ENCODE data around the gene CHRDL2.
A peak's percentile ranks its signal among the peaks of the same experiment; 100 is the strongest.

CHRDL2 gene

DNA sequence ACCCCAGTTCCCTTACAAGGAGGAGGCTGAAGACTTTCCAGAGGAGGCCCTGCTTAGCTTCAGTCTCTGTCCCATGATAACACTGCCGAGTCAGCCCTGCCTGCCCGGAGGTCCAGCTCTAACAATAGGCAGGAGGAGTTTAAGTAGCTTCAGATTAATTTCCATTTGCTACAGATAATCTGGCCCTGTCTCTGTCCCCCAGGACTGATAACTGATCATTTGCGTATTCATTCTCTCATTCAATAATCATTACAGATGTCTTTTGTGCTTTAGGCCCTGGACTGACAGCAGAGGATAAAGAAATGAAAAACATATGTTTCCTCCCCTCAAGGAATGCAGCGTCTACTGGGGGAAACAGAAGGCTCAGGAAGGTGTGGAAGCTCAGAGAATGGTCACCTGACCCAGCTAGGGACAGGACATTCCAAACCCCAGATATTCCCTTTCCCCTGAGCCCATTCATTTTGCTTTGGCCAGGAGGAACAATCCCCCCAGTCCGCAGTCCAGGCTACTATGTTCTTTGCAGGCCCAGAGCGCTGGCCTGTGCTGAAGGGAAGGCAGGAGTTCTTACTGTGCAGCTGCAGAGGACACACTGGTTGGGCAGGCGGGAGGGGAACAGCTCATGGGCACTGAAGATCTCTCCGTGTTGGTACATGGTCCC lies 20.8 kb downstream of the CHRDL2 start:
- DNase-seq = no peak

- DNase-seq = no peak
Measured at GRCh38 chr11:74709175-74709574, 22.1 kb downstream of the CHRDL2 start.

- no peak for DNase-seq
Measured at GRCh38 chr11:74707602-74708510, 23.4 kb downstream of the CHRDL2 start.

- no peak for DNase-seq
Measured at GRCh38 chr11:74707182-74707581, 24.0 kb downstream of the CHRDL2 start.

GRCh38 chr11:74703211-74703610 lies 28.0 kb downstream of the CHRDL2 start:
- no peak for DNase-seq

- peak; percentile 37 for DNase-seq
Measured at GRCh38 chr11:74702383-74703007, 28.7 kb downstream of the CHRDL2 start.

DNA sequence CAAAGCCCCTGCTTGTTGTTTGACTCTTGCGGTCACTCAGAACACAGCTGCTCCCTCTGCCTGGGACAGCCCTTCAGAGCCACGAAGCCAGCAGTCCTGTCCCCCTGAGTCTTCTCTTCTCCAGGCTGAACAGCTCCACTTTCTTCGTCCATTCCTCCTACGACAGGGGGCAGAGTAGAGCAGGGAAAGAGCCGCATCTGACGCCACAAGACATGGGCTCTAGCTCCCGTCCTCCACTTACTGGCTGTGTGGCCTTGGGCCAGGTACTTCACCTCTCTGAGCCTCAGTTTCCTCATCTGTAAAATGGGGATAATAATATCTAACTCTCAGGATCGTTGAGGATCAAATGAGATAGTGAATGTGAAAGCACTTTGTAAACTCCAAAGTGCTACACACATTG lies 29.9 kb downstream of the CHRDL2 start:
- DNase-seq = no peak

GRCh38 chr11:74699615-74700396 lies 31.4 kb downstream of the CHRDL2 start:
- DNase-seq = no peak

GRCh38 chr11:74697722-74698121 lies 33.5 kb downstream of the CHRDL2 start:
- DNase-seq = no peak

DNA sequence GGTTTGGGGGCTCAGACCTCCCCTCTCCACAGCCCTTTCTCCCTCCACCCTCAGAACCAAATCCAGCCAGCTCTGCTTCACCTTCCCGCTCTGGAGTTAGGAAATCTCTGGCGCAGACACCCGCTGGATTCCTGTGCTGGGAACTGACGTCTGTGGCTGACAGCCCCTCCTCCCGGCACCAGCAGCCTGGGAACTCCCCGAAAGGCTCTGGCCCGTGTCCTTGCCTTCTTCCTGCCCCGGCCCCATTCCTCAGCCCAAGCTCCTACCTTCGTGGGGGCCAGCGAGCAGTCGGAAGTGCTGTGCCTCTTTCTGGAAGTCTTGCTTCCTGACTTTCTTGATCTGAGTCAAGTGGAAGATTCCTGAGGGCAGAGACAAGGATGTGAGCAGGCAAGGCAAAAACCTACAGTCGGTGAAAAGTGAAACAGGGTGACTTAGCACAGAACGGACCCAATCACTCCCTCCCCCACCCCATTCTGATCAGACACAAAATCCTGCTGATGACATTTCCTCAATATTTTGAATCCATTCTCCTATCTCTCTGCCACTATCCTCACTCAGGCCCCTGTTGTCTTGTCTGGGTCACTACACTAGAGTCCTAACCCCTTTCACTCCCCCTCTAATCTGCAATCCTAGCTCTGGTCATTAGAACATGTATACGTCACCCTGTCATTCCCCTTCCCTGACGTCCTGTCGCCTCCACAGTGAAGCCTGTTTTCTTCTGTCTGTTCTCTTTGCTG lies 34.1 kb downstream of the CHRDL2 start:
- DNase-seq = no peak

- DNase-seq = no peak
Measured at GRCh38 chr11:74696500-74696899, 34.7 kb downstream of the CHRDL2 start.

DNA sequence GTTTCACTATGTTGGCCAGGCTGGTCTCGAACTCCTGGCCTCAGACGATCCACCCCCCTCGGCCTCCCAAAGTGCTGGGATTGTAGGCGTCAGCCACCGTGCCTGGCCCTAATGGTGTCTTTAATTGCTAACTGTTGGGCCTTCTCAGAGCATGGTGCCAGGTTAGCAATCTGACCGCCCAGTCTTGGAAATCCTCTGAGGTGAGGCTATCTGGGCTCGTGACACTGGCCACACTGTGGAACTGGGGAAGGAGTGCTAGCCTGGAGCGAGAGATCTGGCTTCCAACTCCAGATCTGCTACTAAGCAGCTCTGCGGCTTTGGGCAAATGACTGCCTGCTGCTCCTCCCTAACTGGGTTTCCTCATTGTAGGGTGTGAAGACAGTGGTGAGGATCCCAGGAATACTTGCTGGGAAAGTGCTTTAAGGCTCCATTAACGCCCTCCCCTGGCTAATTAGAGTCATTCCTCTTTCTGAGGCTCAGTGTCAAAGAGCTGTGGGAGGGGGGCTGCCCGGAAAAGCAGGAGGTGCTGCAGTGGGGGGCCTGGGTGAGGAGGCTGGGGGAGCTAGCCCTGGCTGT lies 35.4 kb downstream of the CHRDL2 start:
- DNase-seq = no peak

DNA sequence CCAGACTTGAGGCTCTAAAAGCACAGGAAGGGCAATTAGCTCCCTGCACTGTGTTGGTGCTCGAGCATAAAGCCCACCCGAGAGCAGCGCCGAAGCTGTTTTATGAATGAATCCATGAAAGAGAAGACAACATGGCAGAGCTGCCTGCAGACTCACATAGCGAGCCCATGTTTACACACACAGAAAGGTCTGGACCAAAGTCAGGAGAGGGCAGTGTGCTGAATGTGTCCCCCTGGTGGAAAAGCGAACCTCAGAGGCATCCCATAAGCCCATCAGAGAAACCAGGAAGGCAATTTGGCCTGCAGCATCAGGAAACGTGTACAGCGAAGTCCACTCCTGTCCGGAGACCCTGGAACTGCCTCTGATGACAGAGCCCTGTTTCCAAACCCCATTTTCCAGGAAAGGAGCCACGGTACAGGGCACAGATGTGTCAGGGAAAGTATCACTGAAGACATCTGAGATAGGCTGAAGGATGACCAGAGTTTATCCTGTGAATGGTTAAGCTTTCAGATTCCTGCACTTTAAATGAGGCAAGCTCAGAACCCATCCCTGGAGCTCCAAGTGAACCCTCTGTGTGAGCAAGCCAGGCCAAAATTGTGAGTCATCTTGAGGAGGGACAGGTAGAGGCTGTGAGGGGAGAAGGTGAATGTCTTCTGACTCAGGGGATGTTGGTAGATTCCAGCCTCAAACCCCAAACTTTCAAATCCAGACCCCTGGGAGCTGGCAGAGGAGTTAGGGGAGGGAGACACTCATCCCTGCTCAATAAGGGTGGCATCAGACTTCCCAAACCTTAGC lies 36.9 kb downstream of the CHRDL2 start:
- no peak for DNase-seq

GRCh38 chr11:74693531-74693930 lies 37.7 kb downstream of the CHRDL2 start:
- no peak for DNase-seq

DNA sequence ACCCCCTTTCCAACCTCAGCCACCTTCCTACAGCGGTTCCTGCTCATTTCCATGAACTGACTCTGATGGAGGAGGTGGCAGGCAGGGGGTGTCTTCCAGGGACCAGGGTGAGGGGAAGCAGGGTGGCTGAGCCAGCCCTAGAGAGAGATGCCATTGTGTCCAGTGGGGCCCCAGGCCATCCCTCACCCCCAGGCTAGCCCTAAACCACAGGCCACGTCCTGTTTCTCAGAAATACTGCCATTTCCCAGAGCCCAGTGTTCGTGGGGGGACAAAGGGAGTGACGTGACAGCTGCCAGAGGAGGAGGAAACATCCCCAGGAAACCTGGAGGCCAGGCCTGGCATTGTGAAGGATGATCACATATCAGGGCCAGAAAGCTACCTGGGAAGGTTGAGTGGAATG lies 39.5 kb downstream of the CHRDL2 start:
- DNase-seq = no peak

DNA sequence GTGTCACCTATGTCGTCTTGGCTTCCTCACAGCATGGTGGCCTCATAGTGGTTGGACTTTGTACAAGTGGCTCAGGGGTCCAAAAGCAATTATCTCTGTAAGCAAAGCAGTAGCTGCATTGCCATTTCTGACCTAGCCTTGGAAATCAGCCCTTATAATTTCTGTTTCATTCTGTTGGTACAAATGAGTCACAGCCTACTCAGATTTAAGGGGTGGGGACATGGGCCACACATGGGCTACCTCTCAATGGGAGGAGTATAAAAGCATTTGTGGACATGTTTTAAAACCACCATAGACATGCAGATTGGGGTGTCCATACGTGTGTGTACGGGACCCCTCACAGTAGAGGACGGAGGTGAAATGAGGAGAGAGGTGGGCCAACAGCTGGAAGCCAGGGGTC lies 41.6 kb downstream of the CHRDL2 start:
- DNase-seq = no peak

DNA sequence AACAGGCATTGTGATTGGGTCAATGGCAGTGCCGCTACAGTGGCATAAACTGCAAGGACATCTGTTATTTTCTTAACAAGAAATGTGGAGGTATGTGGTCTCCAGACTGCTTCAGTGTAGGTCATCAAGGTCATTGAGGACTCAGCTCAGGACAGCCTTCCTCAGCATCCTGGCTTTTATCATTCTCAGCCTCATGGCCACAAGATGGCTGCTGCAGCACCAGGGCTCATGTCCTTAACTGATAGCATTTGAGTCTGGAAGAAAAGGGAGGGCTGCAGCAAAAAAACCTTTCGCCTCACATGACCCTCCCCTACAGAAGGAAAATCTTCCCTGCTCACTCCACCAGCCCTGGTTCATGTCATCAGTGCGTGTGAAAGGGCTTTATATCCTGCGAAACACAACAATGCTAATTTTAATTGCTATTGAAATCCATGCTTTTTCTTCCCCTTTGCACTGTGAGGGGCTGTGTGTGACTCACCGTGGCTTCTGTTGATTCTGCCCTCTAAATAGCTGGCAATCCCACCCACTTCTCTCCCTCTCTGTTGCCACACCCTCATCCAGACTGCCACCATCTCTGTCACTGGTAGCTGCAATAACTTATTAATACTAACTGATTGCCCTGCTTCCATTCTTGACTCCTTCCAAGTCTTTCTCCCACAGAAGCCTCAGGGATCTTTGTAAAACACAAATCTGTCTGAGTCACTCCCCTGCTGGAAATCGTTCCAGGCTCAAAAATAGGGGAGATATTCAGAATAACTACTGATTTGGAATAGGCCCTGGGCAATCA lies 43.8 kb downstream of the CHRDL2 start:
- no peak for DNase-seq

- no peak for DNase-seq
Measured at GRCh38 chr11:74686792-74687191, 44.4 kb downstream of the CHRDL2 start.

DNA sequence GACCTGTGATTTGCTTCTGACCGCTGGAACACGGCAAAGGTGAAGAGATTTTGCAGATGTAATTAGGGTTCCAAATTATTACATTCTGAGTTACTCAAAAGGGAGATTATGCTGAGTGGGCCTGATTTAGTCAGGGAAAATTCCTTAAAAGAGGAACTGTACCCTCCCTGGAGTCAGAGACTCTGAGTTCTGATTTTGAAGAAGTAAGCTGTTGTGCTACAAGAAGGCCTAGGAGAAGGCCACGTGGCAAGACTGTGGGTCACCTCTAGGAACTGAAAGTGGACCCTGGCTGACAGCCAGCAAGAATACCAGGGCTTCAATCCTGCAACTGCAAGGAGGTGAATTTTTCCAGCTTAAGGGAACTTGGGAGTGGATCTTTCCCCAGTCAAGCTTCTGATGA lies 45.3 kb downstream of the CHRDL2 start:
- no peak for DNase-seq

DNA sequence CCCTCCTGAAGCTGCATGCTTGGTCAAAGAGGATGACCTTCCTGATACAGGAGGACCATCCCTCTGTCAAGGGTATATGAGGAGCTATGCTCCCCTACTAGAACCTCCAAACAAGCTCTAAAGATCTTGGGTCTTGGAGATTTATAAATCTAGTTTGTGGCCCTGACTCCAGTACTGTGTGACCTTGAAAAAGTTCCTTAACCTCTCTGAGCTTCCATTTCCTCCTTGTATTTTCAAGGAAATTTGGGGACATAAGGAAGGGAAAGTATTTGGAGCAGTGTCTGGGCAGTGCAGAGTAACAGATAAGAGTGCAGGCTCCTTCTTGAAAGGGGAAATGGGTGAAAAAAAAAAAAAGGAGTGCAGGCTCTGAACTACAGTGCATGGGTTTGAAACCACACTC lies 45.9 kb downstream of the CHRDL2 start:
- no peak for DNase-seq
